Osteoblast (primary cell): ENCODE measurements around the gene MAD1L1. TPM values are rescaled to one million over a fixed set of nuclear protein-coding genes. Genes with fewer than 3 reads are reported as not detected.
"Not testable (repeated sequence)": the region's sequence is repeated elsewhere in the genome, so short reads cannot be mapped to it uniquely, and the experiment has no call there.

Source experiments
- DNase-seq: peaks from one replicate; pipeline ENCODE4 v3.0.0; 2011; ENCODE audit warnings: low spot score, mixed read lengths; ENCODE audit not compliant: insufficient read length; ENCODE audit errors: missing footprints
- H2AFZ ChIP-seq: 2 replicates; pipeline ENCODE4 v1.6.0; 2011; ENCODE audit warnings: mild to moderate bottlenecking, low read length
- H3K27ac ChIP-seq: 2 replicates; pipeline ENCODE4 v1.5.1; 2011; ENCODE audit warnings: mild to moderate bottlenecking, low read depth, low read length, moderate library complexity
- H3K27me3 ChIP-seq: 2 replicates; pipeline ENCODE4 v1.6.0; 2012; ENCODE audit warnings: mild to moderate bottlenecking, control low read depth, inconsistent platforms, low read length, moderate library complexity; ENCODE audit not compliant: insufficient read depth
- H3K36me3 ChIP-seq: 2 replicates; pipeline ENCODE4 v1.5.1; 2011; ENCODE audit warnings: mild to moderate bottlenecking, low read length, control low read depth, moderate library complexity; ENCODE audit not compliant: insufficient read depth
- H3K4me1 ChIP-seq: 2 replicates; pipeline ENCODE4 v1.5.1; 2011; ENCODE audit warnings: mild to moderate bottlenecking, low read length, control low read depth, moderate library complexity; ENCODE audit not compliant: insufficient read depth
- H3K4me2 ChIP-seq: 2 replicates; pipeline ENCODE4 v1.6.0; 2011; ENCODE audit warnings: mild to moderate bottlenecking, low read length; ENCODE audit not compliant: insufficient read depth
- H3K4me3 ChIP-seq: fragments of 200-600 bp; sonication (generic); 3 replicates; pipeline ENCODE4 v1.5.1; 2012; ENCODE audit warnings: mild to moderate bottlenecking, low read length, inconsistent platforms; ENCODE audit not compliant: insufficient read depth
- H3K79me2 ChIP-seq: 2 replicates; pipeline ENCODE4 v1.6.0; 2012; ENCODE audit warnings: mild to moderate bottlenecking, low read length, control low read depth, inconsistent platforms; ENCODE audit not compliant: insufficient read depth
- H3K9me3 ChIP-seq: 2 replicates; pipeline ENCODE4 v1.5.1; 2011; ENCODE audit warnings: low read depth, low read length, control low read depth
- H4K20me1 ChIP-seq: 2 replicates; pipeline ENCODE4 v1.6.0; 2012; ENCODE audit warnings: mild to moderate bottlenecking, low read length, control low read depth; ENCODE audit not compliant: insufficient read depth
- total RNA-seq: library from RNA; depleted of rRNA; stranded (reverse); fragments of >200 nt; gene quantifications from 2 replicates; pipeline ENCODE4 v1.2.3, GENCODE V29; 2012
- TF ChIP-seq, protein P1 (sequence below): IDR thresholded peaks from 2 replicates; pipeline ENCODE4 v1.5.1; 2011; ENCODE audit warnings: mild to moderate bottlenecking, low read depth, low read length, moderate library complexity; ENCODE audit errors: extremely low read depth

MAD1L1 gene
- total RNA-seq, 1 donor, result 66.2 TPM

DNA sequence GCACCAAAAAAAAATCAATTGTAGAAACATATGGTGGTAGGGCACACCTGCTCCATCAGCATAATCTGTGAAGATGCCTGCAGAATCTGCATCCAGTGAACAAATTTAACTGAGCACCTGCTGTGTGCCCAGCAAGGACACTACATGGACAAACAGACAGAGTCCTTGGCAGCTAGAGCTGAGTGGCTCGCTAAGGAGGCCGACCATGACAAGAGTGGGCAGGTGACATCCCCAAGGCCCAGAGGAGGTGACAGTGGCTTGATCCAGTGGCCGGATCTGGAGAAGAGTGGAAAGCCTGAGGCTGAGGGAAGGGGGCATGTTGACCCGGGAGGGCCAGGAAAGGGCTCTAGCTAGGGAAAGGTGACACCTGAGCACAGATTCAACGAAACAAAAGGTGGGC is 68.1 kb downstream of the MAD1L1 start:
- Histone ChIP-seq H3K27ac (no peak overlapping the region), H2AFZ (no peak overlapping the region), H3K36me3 (no peaks in the 10 kb centered on the region), H3K27me3 (no peaks in the 10 kb centered on the region), H3K9me3 (no peaks in the 10 kb centered on the region), H3K4me1 (no peaks in the 10 kb centered on the region), H4K20me1 (peaks cover 20% of the 10 kb centered on the region), H3K4me3 (no peak overlapping the region), H3K4me2 (no peak overlapping the region), H3K79me2 (no peaks in the 10 kb centered on the region)
- TF ChIP-seq, protein P1, sequence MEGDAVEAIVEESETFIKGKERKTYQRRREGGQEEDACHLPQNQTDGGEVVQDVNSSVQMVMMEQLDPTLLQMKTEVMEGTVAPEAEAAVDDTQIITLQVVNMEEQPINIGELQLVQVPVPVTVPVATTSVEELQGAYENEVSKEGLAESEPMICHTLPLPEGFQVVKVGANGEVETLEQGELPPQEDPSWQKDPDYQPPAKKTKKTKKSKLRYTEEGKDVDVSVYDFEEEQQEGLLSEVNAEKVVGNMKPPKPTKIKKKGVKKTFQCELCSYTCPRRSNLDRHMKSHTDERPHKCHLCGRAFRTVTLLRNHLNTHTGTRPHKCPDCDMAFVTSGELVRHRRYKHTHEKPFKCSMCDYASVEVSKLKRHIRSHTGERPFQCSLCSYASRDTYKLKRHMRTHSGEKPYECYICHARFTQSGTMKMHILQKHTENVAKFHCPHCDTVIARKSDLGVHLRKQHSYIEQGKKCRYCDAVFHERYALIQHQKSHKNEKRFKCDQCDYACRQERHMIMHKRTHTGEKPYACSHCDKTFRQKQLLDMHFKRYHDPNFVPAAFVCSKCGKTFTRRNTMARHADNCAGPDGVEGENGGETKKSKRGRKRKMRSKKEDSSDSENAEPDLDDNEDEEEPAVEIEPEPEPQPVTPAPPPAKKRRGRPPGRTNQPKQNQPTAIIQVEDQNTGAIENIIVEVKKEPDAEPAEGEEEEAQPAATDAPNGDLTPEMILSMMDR, result no peak
- peak; percentile 84 for DNase-seq

DNA sequence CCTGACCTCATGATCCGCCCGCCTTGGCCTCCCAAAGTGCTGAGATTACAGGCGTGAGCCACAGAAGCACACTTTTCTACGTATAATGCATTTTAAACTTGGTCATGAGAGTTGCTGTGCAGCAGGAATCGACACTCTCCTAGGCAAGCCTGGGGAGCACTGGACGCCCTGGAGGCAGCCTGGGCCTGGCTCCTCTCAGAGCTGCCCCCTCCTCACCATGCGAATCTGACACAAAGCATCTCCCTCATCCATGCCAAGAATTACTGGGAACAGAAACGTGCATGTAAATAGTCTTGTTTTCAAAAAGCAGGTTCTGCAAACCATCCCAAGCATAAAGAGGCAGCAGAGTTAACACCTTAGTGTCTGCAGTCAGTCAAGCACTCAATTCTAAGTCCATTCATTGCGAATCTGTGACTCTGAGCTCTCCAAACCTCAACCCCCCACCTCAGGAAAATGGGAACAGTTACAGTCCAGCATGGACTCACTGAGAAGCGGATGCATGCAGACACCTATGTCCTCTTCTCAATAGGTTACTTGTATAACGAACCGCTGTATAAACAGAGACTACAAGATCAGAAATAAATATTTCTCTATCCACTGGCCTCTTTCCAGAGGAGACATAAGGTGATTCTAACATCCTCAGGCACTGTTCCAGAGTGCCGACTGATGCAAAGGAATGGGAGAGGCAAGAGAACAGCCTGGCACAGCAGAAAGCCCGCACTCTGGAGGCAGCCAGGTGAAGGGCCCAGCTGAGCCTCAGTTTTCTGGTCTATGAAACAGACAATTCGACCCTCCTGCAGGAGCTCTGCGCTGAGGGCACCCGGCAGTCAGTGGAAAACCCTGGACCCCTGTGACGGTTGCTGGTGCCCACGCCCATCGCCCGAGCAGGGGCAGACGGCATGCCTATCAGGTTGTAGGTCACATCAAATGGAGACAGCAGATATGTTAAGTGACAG is 68.9 kb downstream of the MAD1L1 start:
- TF ChIP-seq, protein P1, result no peak
- no peaks in the 10 kb centered on the region for H3K79me2 ChIP-seq
- H2AFZ ChIP-seq, result no peak overlapping the region
- no peaks in the 10 kb centered on the region for H3K9me3 ChIP-seq
- H3K36me3 ChIP-seq, result no peaks in the 10 kb centered on the region
- no peak overlapping the region for H3K4me3 ChIP-seq
- H3K27me3 ChIP-seq, result no peaks in the 10 kb centered on the region
- H3K4me1 ChIP-seq, result no peaks in the 10 kb centered on the region
- no peak overlapping the region for H3K4me2 ChIP-seq
- peaks cover 28% of the 10 kb centered on the region for H4K20me1 ChIP-seq
- DNase-seq, result peak; percentile 61
- H3K27ac ChIP-seq, result no peak overlapping the region

DNA sequence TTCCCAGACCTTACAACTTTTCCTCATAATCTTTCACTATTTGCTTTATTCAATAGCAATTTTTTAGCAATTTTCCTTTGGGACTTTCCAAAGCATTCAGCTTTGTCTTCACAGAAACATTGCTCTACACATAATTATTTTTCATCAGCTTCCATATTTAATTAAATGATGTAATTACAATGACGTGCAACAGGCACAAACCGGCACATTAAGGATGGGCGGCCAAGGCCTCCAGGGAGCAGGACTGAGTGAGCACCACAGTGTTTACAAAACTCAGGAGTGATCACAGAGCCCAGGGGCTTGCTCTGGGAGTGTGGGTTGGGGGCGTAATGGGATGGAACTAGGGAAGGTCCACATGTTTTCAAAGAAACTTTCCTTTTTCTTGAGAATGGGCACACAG is 69.8 kb downstream of the MAD1L1 start:
- DNase-seq, result peak; percentile 53
- H3K4me3 ChIP-seq, result no peak overlapping the region
- TF ChIP-seq, protein P1, result no peak
- no peaks in the 10 kb centered on the region for H3K9me3 ChIP-seq
- no peak overlapping the region for H2AFZ ChIP-seq
- H3K4me2 ChIP-seq, result no peak overlapping the region
- H3K4me1 ChIP-seq, result peaks cover 6% of the 10 kb centered on the region
- H3K36me3 ChIP-seq, result no peaks in the 10 kb centered on the region
- peaks cover 37% of the 10 kb centered on the region for H4K20me1 ChIP-seq
- no peaks in the 10 kb centered on the region for H3K79me2 ChIP-seq
- H3K27me3 ChIP-seq, result no peaks in the 10 kb centered on the region
- no peak overlapping the region for H3K27ac ChIP-seq

DNA sequence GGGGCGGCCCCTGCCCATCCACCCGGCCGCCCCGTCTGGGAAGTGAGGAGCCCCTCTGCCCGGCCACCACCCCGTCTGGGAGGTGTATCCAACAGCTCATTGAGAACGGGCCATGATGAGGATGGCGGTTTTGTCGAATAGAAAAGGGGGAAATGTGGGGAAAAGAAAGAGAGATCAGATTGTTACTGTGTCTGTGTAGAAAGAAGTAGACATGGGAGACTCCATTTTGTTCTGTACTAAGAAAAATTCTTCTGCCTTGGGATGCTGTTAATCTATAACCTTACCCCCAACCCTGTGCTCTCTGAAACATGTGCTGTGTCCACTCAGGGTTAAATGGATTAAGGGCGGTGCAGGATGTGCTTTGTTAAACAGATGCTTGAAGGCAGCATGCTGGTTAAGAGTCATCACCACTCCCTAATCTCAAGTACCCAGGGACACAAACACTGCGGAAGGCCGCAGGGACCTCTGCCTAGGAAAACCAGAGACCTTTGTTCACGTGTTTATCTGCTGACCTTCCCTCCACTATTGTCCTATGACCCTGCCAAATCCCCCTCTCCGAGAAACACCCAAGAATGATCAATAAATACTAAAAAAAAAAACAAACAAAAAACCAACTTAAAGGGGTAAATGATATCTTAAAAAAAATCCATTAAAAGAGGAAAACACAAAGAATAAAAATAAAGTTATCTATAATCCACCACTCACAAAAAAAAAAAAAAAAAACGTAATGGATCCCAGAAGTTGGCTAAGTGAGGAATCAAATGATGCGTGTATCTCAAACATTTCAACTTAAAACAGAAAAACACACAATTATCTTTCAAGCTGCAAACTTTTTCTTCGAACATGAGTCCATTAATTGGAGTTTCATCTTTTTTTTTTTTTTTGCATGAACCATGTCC is 70.5 kb downstream of the MAD1L1 start:
- not testable (repeated sequence) for H3K27ac ChIP-seq, H3K4me2 ChIP-seq, H2AFZ ChIP-seq, H3K79me2 ChIP-seq, H3K9me3 ChIP-seq, H3K27me3 ChIP-seq, H3K36me3 ChIP-seq, H3K4me3 ChIP-seq
- H4K20me1 ChIP-seq, result peaks cover 43% of the 10 kb centered on the region
- DNase-seq, result peak; percentile 53
- peaks cover 12% of the 10 kb centered on the region for H3K4me1 ChIP-seq
